Aorta (tissue), 5 donors: Measurements from ENCODE around the gene FHAD1. TPM values are rescaled to one million over a fixed set of nuclear protein-coding genes. Genes with fewer than 3 reads are reported as not detected.
A peak's percentile ranks its signal among the peaks of the same experiment; 100 is the strongest.

Experiments used
- ATAC-seq: fragments of 200-7000 bp; cut with Tn5 transposase; one replicate; pipeline ENCODE4 v1.9.1; 2022; ENCODE audit warnings: moderate library complexity; ENCODE audit not compliant: low FRiP score
- DNase-seq, 2 donors: peaks; one replicate each; pipeline ENCODE4 v3.0.0-alpha.2; 2020
- H3K27ac ChIP-seq, 2 donors: one replicate each; pipeline ENCODE4 v1.5.1; 2013; ENCODE audit warnings: low read length in 2 of 2, mild to moderate bottlenecking in 2 of 2, moderate library complexity in 2 of 2, control low read depth in 1 of 2, inconsistent platforms in 1 of 2, low read depth in 1 of 2
- H3K27me3 ChIP-seq, 2 donors: one replicate each; pipeline ENCODE4 v1.6.1; 2013; ENCODE audit warnings: control low read depth in 1 of 2, low read length in 1 of 2, mild to moderate bottlenecking in 1 of 2, moderate library complexity in 1 of 2; ENCODE audit not compliant: insufficient read depth in 2 of 2, control insufficient read depth in 1 of 2
- H3K36me3 ChIP-seq, 2 donors: one replicate each; pipeline ENCODE4 v1.6.1; 2013; ENCODE audit warnings: control low read depth in 1 of 2, low read length in 1 of 2, mild to moderate bottlenecking in 1 of 2; ENCODE audit not compliant: insufficient read depth in 2 of 2, control insufficient read depth in 1 of 2
- H3K4me1 ChIP-seq, 2 donors: one replicate each; pipeline ENCODE4 v1.6.1; 2013; ENCODE audit warnings: low read length in 2 of 2, control low read depth in 1 of 2, mild to moderate bottlenecking in 1 of 2, moderate library complexity in 1 of 2; ENCODE audit not compliant: insufficient read depth in 2 of 2, control insufficient read depth in 1 of 2
- H3K4me3 ChIP-seq, 2 donors: one replicate each; pipeline ENCODE4 v1.5.1; 2013; ENCODE audit warnings: low read length in 2 of 2, control low read depth in 1 of 2, mild to moderate bottlenecking in 1 of 2
- H3K9me3 ChIP-seq: one replicate; pipeline ENCODE4 v1.6.1; 2013; ENCODE audit warnings: mild to moderate bottlenecking, low read length; ENCODE audit not compliant: control insufficient read depth
- WGBS, 2 donors: extraction: QIAGEN DNeasy Blood & Tissue Kit; methylation state at CpG; one replicate each; pipeline ENCODE4 v1.1.7; 2013; 5-methylcytosine and 5-hydroxymethylcytosine counted together
- intact Hi-C, 2 donors: fragments of 100-400 bp; cut with DNase I; formaldehyde crosslinking; loops; one replicate each; pipeline versions ENCODE4 v1.14.2 to v1.15.0; 2022
- polyA plus RNA-seq, 2 donors: library from polyadenylated mRNA; stranded (reverse); fragments of 200-250 nt; gene quantifications; one replicate each; pipeline ENCODE4 v1.2.3, GENCODE V29; 2013
- total RNA-seq, 2 donors: library from RNA; stranded (reverse); fragmentation: NEBNext Ultra II Directional; extraction: Animal tissue kit (Norgen Biotek cat#: 25700); gene quantifications; one replicate each; pipeline ENCODE4 v1.2.1, GENCODE V29; 2021
- donor health status: healthy with polysubstance abuse.
- donor health status: Bipolar disorder and iron deficiency.
- donor health status: DM: no; HTN: no; CAD: no.
- donor health status: DM: no; HTN: no; CAD: no.
- donor health status: DM: yes; HTN: yes; CAD: no.

The FHAD1 gene
- total and polyA plus RNA-seq, 4 donors = 0.03 to 2.7 (median 0.32) TPM; not detected in 1

DNA sequence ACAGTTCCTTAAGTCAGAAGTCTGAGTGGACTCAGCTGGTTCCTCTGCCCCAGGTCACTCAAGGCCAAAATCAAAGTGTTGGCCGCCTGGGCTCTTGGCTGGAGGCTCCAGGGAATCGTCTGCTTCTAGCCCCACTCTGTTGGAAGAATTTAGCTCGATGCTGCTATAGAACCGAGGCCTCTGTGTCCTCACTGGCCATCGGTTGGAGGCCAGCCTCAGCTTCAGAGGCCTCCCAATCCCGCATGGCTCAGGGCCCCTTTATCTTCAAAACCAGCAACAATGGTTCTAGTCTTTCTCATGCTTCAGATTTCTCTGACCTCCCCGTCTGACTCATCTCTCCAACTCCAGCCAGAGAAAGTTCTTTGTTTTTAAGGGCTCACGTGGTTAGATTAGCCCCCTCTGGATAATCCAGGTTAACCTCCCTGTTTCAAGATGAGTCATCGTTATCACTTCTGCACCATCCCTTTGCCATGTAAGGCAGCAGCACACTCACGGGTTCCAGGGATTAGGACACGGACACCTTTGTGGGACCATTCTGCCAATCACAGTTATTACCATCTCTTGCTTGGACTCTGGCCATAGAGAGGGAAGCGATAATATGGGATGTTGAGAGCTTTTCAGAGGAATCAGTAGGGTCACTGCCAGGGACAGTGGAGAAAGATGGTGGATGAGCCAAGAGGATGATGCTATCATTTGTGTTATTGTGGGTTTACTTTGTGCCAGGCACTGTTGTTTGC is 13.6 kb downstream of the FHAD1 start:
- no peaks in the 10 kb centered on the region for H3K36me3 ChIP-seq
- H3K27me3 ChIP-seq = peaks cover 0 to 3% of the 10 kb centered on the region in 2 donors
- ATAC-seq (no peak), DNase-seq (peak in 1 of 2 donors; percentile 42)
- H3K4me1 ChIP-seq = no peaks in the 10 kb centered on the region
- no peaks in the 10 kb centered on the region for H3K9me3 ChIP-seq
- no peak overlapping the region for H3K4me3 ChIP-seq
- no peak overlapping the region for H3K27ac ChIP-seq
- intact Hi-C loops = no loop called here
- WGBS, 2 donors = 83 to 85% methylated on average over 12 of the region's 12 CpGs

GRCh38 chr1:15261155-15262002 is 14.4 kb downstream of the FHAD1 start:
- H3K27ac ChIP-seq = no peak overlapping the region
- no peaks in the 10 kb centered on the region for H3K36me3 ChIP-seq
- H3K4me1 ChIP-seq = no peaks in the 10 kb centered on the region
- no peaks in the 10 kb centered on the region for H3K9me3 ChIP-seq
- intact Hi-C loops = no loop called here
- peaks cover 0 to 3% of the 10 kb centered on the region in 2 donors for H3K27me3 ChIP-seq
- 46 to 57% methylated on average over 20 of the region's 20 CpGs for WGBS, 2 donors
- ATAC-seq (peak; percentile 54), DNase-seq (peak; percentile 73 to 90)
- no peak overlapping the region for H3K4me3 ChIP-seq

DNA sequence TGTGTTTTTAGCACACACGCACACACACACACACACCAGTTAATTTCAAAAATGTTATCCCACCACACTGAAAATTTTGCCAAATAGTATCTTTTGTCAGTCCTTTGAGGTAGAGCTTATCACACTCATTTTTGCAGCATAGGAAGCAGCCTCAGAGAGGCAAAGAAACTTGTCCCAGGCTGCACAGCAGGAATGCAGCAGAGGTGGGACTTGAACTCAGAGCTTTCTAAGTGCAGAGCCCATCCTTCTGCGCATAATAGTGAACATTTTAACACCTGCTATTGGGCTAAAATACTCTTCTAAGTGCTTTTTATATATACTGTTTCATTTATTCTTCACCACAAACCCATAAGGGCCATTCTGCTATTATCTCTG is 15.0 kb downstream of the FHAD1 start:
- WGBS, 2 donors = 94 to 98% methylated on average over 2 of the region's 2 CpGs
- ATAC-seq = no peak
- Histone ChIP-seq H3K4me3 (no peak overlapping the region), H3K4me1 (no peaks in the 10 kb centered on the region), H3K27me3 (peaks cover 0 to 3% of the 10 kb centered on the region in 2 donors), H3K27ac (no peak overlapping the region), H3K9me3 (no peaks in the 10 kb centered on the region), H3K36me3 (no peaks in the 10 kb centered on the region)
- DNase-seq = no peak
- intact Hi-C loops = no loop called here

GRCh38 chr1:15262706-15263105 is 15.7 kb downstream of the FHAD1 start:
- Histone ChIP-seq H3K36me3 (no peaks in the 10 kb centered on the region), H3K27me3 (peaks cover 0 to 3% of the 10 kb centered on the region in 2 donors), H3K9me3 (no peaks in the 10 kb centered on the region), H3K4me3 (no peak overlapping the region), H3K4me1 (no peaks in the 10 kb centered on the region), H3K27ac (no peak overlapping the region)
- DNase-seq (no peak), ATAC-seq (no peak)
- WGBS, 2 donors = 87 to 91% methylated on average over 5 of the region's 5 CpGs
- intact Hi-C loops = no loop called here

DNA sequence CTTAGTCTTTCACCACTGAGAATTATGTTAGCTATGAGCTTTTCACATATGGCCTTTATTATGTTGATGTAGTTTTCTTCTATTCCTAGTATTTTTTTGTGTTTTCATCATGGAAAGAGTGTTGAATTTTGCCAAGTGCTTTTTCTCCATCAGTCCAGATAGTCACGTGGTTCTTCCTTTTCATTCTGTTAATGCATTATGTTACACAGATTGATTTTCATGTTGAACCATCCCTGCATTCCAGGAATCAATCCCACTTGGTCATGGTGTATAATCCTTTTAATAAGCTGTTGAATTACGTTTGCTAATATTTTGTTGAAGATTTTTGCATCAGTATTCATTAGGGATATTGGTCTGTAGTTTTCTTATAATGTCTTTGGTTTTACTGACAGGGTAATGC is 17.7 kb downstream of the FHAD1 start:
- intact Hi-C loops = no loop called here
- ATAC-seq = no peak
- Histone ChIP-seq H3K9me3 (no peaks in the 10 kb centered on the region), H3K4me3 (no peak overlapping the region), H3K36me3 (no peaks in the 10 kb centered on the region), H3K27me3 (peaks cover 0 to 3% of the 10 kb centered on the region in 2 donors), H3K27ac (no peak overlapping the region), H3K4me1 (no peaks in the 10 kb centered on the region)
- no peak for DNase-seq
- 83 to 84% methylated on average over 2 of the region's 2 CpGs for WGBS, 2 donors

DNA sequence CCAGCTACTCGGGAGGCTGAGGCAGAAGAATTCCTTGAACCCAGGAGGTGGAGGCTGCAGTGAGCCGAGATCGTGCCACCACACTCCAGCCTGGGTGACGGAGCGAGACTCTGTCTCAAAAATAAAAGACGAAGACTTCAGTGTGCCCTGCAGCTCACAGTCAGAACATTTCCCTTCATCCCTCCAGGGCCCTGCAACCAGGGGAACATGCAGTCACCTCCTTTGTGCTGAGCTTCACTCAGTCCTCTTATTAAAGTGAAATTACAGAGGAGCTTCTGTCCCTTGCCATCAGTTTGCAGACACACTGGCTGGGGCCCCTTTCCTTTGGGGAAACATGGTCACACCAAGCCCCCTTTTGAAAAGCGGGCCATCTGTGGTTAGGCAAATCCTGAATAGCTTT is 24.2 kb downstream of the FHAD1 start:
- 78 to 88% methylated on average over 6 of the region's 7 CpGs for WGBS, 2 donors
- Histone ChIP-seq H3K27me3 (no peaks in the 10 kb centered on the region), H3K4me3 (no peak overlapping the region), H3K4me1 (no peaks in the 10 kb centered on the region), H3K36me3 (no peaks in the 10 kb centered on the region), H3K9me3 (no peaks in the 10 kb centered on the region), H3K27ac (no peak overlapping the region)
- intact Hi-C loops = loop anchor here in 1 of 2 donors (5.0 kb wide), 1 partner anchor 119 kb away; the partner anchor contains the start of gene TMEM51
- ATAC-seq (no peak), DNase-seq (no peak)

- H3K27ac ChIP-seq = no peak overlapping the region
- no peaks in the 10 kb centered on the region for H3K27me3 ChIP-seq
- peak; percentile 85 for ATAC-seq
- WGBS, 2 donors = 33 to 34% methylated on average over 26 of the region's 26 CpGs
- no peak overlapping the region for H3K4me3 ChIP-seq
- H3K4me1 ChIP-seq = no peaks in the 10 kb centered on the region
- H3K9me3 ChIP-seq = no peaks in the 10 kb centered on the region
- DNase-seq = peak in 1 of 2 donors; percentile 76
- intact Hi-C loops = loop anchor here (1.0 to 5.0 kb wide), 4 partner anchors 119 to 144 kb away; partner anchors contain the start of gene TMEM51 (in 2 of the 2)
- H3K36me3 ChIP-seq = no peaks in the 10 kb centered on the region
These were observed 25.2 kb downstream of the FHAD1 start for GRCh38 chr1:15272009-15272781.

GRCh38 chr1:15272782-15273127 is 25.7 kb downstream of the FHAD1 start:
- H3K27me3 ChIP-seq = no peaks in the 10 kb centered on the region
- DNase-seq (no peak), ATAC-seq (no peak)
- no peaks in the 10 kb centered on the region for H3K9me3 ChIP-seq
- 35 to 40% methylated on average over 7 of the region's 7 CpGs for WGBS, 2 donors
- no peaks in the 10 kb centered on the region for H3K36me3 ChIP-seq
- intact Hi-C loops = loop anchor here (1.0 to 5.0 kb wide), 4 partner anchors 120 to 144 kb away; partner anchors contain the start of gene TMEM51 (in 2 of the 2)
- H3K4me3 ChIP-seq = no peak overlapping the region
- no peaks in the 10 kb centered on the region for H3K4me1 ChIP-seq
- H3K27ac ChIP-seq = no peak overlapping the region
